Duodenal mucosa (tissue), 2 donors: ENCODE data around the gene PRSS23.
"Not testable (repeated sequence)": the region's sequence is repeated elsewhere in the genome, so short reads cannot be mapped to it uniquely, and the experiment has no call there.

Experiments
- H3K27ac ChIP-seq: one replicate; pipeline ENCODE4 v1.7.0; 2013; ENCODE audit warnings: low read depth, low read length
- H3K27me3 ChIP-seq, 2 donors: one replicate each; pipeline ENCODE4 v1.7.0; 2013; ENCODE audit warnings: low read length in 2 of 2, control low read depth in 1 of 2; ENCODE audit not compliant: insufficient read depth in 2 of 2, control insufficient read depth in 1 of 2
- H3K36me3 ChIP-seq, 2 donors: one replicate each; pipeline ENCODE4 v1.7.0; 2013; ENCODE audit warnings: low read length in 2 of 2, control low read depth in 1 of 2; ENCODE audit not compliant: insufficient read depth in 2 of 2, control insufficient read depth in 1 of 2
- H3K4me1 ChIP-seq, 2 donors: one replicate each; pipeline ENCODE4 v1.7.0; 2013; ENCODE audit warnings: low read length in 2 of 2, control low read depth in 1 of 2; ENCODE audit not compliant: insufficient read depth in 2 of 2, control insufficient read depth in 1 of 2
- H3K4me3 ChIP-seq, 2 donors: one replicate each; pipeline ENCODE4 v1.7.0; 2013; ENCODE audit warnings: low read length in 2 of 2, low read depth in 1 of 2
- H3K9ac ChIP-seq, 2 donors: one replicate each; pipeline ENCODE4 v1.7.0; 2013; ENCODE audit warnings: low read length in 2 of 2, low read depth in 1 of 2
- H3K9me3 ChIP-seq, 2 donors: one replicate each; pipeline ENCODE4 v1.7.0; 2013; ENCODE audit warnings: low read length in 2 of 2, control low read depth in 1 of 2; ENCODE audit not compliant: control insufficient read depth in 1 of 2

Gene PRSS23

DNA sequence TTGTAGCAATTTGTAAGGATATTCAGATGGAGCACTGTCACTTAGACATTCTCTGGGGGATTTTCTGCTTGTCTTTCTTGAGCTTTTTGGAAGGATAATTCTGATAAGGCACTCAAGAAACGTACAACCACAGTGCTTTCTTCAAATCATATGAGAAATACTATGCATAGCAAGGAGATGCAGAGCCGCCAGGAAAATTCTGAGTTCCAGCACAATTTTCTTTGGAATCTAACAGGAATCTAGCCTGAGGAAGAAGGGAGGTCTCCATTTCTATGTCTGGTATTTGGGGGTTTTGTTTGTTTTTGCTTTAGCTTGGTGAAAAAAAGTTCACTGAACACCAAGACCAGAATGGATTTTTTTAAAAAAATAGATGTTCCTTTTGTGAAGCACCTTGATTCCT, 9.9 kb downstream of the PRSS23 start:
- no peaks in the 10 kb centered on the region for H3K27me3 ChIP-seq
- no peaks in the 10 kb centered on the region for H3K36me3 ChIP-seq
- H3K27ac ChIP-seq: no peak overlapping the region
- peaks cover 0 to 8% of the 10 kb centered on the region in 2 donors for H3K4me1 ChIP-seq
- H3K4me3 ChIP-seq: no peak overlapping the region
- no peaks in the 10 kb centered on the region for H3K9me3 ChIP-seq
- H3K9ac ChIP-seq: no peak overlapping the region

DNA sequence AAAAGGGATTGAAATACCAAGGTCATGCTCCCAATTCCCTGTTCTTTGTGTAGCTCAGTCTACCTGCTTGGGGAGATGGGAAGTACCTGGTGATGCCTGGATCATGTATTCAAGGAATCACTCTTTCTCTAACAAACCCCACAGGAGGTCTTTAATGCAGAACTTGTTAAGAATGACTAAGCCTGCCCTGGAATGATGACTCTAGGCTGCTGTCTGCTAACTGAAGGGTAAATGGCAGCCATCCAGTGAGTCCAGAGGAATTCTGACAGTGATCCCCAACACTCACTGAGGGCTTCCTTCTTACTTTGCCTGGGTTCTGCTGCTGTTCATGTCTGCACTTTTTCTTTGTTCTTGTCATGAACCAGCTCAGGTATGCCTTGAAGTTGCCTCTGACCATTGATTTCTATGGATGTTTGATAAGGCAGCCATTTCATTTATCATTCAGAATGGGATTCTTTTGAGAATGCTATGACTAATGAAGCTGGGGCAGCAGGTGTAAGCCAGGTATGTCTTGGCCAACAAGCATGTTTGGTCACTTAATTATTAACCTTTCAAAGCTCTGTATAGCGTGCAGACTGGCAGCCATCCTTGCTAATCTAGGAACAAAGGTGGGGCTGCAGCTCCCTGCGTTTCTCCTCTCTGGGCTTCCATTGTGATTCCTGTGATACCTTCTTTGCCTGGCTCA, 11.4 kb downstream of the PRSS23 start:
- Histone ChIP-seq H3K9me3 (no peaks in the 10 kb centered on the region), H3K9ac (no peak overlapping the region), H3K4me1 (peaks cover 0 to 8% of the 10 kb centered on the region in 2 donors), H3K36me3 (no peaks in the 10 kb centered on the region), H3K4me3 (no peak overlapping the region), H3K27me3 (no peaks in the 10 kb centered on the region), H3K27ac (no peak overlapping the region)

DNA sequence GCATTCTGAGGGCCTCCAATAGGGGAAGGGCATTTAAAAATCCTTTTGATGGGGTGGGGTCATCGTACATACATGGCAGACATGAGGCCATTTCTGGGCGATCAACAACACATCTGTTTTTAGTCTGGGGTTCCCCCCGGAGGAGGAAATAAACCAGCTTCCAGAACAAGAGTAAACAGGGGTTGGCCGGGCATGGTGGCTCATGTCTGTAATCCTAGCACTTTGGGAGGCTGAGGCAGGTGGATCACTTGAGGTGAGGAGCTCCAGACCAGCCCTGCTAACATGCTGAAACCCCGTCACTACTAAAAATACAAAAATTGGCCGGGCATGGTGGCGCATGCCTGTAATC, 12.0 kb downstream of the PRSS23 start:
- H3K27ac ChIP-seq: no peak overlapping the region
- no peaks in the 10 kb centered on the region for H3K9me3 ChIP-seq
- no peak overlapping the region for H3K9ac ChIP-seq
- peaks cover 0 to 8% of the 10 kb centered on the region in 2 donors for H3K4me1 ChIP-seq
- no peak overlapping the region for H3K4me3 ChIP-seq
- H3K27me3 ChIP-seq: no peaks in the 10 kb centered on the region
- no peaks in the 10 kb centered on the region for H3K36me3 ChIP-seq

DNA sequence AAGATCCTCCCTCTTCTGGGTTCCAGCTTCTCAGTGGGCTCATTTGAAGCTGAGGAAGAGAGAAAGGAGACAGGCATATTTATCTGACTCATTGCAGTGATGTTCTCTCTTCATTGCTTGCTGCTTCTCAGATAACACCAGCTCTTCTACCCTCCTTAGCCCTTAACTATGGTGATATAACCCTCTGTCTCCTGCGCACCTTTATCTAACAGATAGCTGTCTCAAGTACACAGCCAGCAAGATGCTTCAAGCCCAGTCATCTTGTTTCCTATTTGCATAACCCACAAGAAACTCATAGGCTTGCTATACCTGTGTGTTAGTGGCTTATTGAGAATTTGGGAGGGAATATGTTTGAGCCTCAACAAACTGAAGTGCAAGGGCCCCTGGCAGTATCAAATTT, 12.6 kb downstream of the PRSS23 start:
- Histone ChIP-seq H3K4me3 (no peak overlapping the region), H3K9me3 (no peaks in the 10 kb centered on the region), H3K9ac (no peak overlapping the region), H3K36me3 (no peaks in the 10 kb centered on the region), H3K4me1 (peaks cover 0 to 8% of the 10 kb centered on the region in 2 donors), H3K27me3 (no peaks in the 10 kb centered on the region), H3K27ac (no peak overlapping the region)

DNA sequence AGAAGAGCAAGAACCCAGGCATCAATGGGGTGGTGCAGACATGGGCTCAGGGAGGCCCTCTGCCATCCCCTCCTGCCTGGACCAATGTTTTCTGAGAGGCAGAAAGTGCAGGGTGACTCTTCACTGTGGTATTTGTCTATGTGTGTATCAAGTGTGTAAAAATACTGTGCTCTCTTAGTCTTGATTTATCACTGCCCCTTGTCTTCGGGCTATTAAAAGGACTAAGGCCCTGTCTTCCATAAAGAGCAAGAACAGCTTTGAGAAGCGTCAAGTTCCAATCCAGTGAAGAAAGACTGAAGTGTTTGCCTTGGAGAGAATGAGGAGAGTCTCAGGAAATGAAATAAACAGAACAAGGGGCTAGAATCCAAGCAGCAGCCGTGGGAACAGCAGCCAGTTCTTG, 14.4 kb downstream of the PRSS23 start:
- peak overlapping the region; percentile 1 for H3K27ac ChIP-seq

DNA sequence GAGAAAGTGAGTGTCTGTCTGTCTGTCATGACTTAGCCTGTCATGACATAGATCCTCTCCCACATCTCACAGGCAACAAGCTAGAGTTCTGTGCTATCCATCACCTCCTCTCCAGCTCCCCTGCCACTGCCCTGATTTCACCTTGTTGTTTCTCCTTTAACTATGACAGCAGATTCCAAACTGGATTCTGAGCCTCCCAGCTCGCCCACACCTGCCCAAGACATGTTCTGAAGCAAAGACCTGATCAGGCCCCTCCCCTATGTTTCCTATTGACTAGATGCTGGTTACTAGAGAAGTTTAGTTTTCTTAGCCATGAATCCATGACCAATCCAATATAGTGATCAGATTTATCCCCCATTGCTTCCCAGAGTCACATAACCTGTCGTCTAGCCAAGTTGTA, 15.4 kb downstream of the PRSS23 start:
- no peaks in the 10 kb centered on the region for H3K27me3 ChIP-seq
- no peaks in the 10 kb centered on the region for H3K36me3 ChIP-seq
- no peak overlapping the region for H3K9ac ChIP-seq
- H3K4me3 ChIP-seq: no peak overlapping the region
- H3K4me1 ChIP-seq: peaks cover 0 to 8% of the 10 kb centered on the region in 2 donors
- no peaks in the 10 kb centered on the region for H3K9me3 ChIP-seq
- H3K27ac ChIP-seq: peak overlapping the region; percentile 17

More for the DNA sequence above, 14.4 kb downstream of the PRSS23 start:
- Histone ChIP-seq H3K27me3 (no peaks in the 10 kb centered on the region), H3K9me3 (no peaks in the 10 kb centered on the region), H3K9ac (peak overlapping the region in 1 of 2 donors; percentile 2), H3K4me1 (peaks cover 0 to 8% of the 10 kb centered on the region in 2 donors), H3K36me3 (no peaks in the 10 kb centered on the region), H3K4me3 (no peak overlapping the region)

DNA sequence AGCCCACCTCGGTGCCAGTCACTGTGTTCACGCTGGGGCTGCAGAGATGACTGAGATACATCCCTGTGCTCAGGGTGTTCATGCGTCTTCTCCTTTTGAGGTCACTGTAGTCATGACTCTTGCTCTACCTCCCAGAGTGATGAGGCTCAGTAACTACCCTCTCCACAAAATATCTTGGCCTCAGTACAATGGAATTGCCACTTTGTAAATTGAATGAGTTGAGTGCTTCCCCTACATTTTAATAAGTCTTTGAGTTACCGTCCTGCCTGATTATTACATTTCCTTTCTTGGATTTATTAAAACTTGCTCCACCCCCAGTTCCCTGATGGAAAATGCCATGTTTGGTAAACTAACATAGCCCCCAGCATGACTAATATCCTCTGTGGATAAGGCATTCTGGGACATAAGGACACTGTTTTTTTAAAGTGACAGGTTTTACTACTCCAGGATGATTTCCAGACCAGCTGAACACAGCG, 15.9 kb downstream of the PRSS23 start:
- peak overlapping the region; percentile 17 for H3K27ac ChIP-seq
- H3K9ac ChIP-seq: no peak overlapping the region
- H3K36me3 ChIP-seq: no peaks in the 10 kb centered on the region
- H3K9me3 ChIP-seq: no peaks in the 10 kb centered on the region
- H3K4me3 ChIP-seq: no peak overlapping the region
- no peaks in the 10 kb centered on the region for H3K27me3 ChIP-seq
- peaks cover 0 to 8% of the 10 kb centered on the region in 2 donors for H3K4me1 ChIP-seq

DNA sequence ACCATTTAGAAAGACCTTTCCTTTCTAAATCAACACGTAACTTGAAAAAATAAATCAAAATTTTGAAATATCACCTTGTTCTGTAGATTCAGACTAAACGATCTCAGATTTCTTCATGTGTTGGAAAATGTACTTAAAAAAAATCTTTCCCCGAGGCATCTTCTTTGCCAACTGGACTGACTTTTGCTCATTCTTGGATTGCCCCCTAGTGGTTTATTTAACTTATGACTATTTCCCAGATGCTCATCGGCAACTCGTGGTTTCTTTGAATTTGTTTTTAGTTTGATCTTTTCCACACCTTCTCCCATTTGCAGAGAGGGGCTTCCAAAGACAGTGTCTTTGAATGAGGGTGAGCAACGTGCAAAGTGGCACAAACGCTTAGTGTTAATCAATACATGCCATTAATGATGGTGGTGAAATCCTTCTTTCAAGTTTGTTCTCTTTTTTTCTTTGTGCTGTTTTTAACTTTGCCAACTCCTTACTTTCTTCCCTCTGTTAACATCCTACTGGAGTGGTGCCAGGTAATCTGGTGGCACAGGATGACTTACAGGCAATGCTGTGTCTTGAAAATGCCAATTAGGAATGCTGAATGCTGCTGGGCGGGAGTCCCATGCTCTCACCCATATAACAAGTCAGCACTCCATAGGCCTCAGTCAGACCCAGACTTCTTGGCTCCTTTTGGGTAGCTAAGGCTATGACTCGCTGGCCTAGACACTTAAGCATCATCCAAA, 18.3 kb downstream of the PRSS23 start:
- no peak overlapping the region for H3K27ac ChIP-seq
- no peak overlapping the region for H3K9ac ChIP-seq
- H3K4me3 ChIP-seq: no peak overlapping the region
- no peaks in the 10 kb centered on the region for H3K9me3 ChIP-seq
- no peaks in the 10 kb centered on the region for H3K36me3 ChIP-seq
- H3K27me3 ChIP-seq: no peaks in the 10 kb centered on the region
- H3K4me1 ChIP-seq: no peaks in the 10 kb centered on the region

DNA sequence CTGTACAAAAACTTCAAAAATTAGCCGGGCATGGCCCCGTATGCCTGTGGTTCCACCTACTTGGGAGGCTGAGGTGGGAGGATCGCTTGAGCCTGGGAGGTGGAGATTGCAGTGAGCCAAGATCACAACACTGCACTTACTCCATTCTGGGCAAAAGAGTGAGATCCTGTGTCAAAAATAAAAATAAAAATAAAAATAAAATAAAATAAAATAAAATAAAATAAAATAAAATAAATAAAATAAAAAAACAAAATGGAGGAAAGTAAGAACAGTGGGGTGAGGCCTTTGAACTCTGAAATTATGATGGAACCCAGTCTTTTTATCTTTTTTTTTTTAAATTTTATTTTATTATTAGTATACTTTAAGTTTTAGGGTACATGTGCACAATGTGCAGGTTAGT, 23.8 kb downstream of the PRSS23 start:
- H3K27me3 ChIP-seq, H3K4me1 ChIP-seq: not testable (repeated sequence)

DNA sequence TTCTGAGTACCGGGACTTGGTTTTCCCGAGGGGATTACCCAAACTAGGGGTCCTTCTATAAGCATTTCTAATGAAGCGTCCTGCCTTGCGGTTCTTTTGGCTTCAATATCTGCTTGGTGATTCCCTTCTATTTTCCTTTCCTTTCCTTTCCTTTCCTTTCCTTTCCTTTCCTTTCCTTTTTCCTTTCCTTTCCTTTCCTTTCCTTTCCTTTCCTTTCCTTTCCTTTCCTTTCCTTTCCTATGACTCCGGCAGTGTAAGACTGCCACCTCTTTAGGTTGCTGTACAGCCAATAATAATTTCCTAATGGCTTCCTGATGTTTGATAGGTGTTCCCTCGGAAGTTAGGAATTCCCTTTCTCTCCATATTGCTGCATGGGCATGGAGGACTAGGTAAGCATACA, 34.0 kb downstream of the PRSS23 start:
- H3K27me3 ChIP-seq, H3K4me1 ChIP-seq, H3K9me3 ChIP-seq, H3K27ac ChIP-seq, H3K36me3 ChIP-seq, H3K9ac ChIP-seq, H3K4me3 ChIP-seq: not testable (repeated sequence)

More for the DNA sequence above, 23.8 kb downstream of the PRSS23 start:
- not testable (repeated sequence) for H3K27ac ChIP-seq, H3K36me3 ChIP-seq, H3K9ac ChIP-seq, H3K4me3 ChIP-seq, H3K9me3 ChIP-seq
